ENCODE measurements around the gene ERICH6.

GRCh38 chr3:150620002-150620689 lies 83.6 kb downstream of the ERICH6 start:
- TF ChIP-seq POLR2A (IDR thresholded peaks at IDR 0.05; ENCODE audit: low read length) (no peak), GATA1 (IDR thresholded peaks at IDR 0.05; ENCODE audit: low read depth, low read length) (no peak)

Data from erythroblast (primary cell).